Measurements from ENCODE around the gene RNF13.
A peak's percentile ranks its signal among the peaks of the same experiment; 100 is the strongest.
"Not testable (repeated sequence)": the region's sequence is repeated elsewhere in the genome, so short reads cannot be mapped to it uniquely, and the experiment has no call there.

RNF13 gene

GRCh38 chr3:149901770-149902169 is 88.8 kb downstream of the RNF13 start:
- DNase-seq, result no peak

- no peak for DNase-seq
Observed at GRCh38 chr3:149902498-149903139, 89.6 kb downstream of the RNF13 start.

- DNase-seq, result no peak
Observed at GRCh38 chr3:149906036-149906435, 93.0 kb downstream of the RNF13 start.

- no peak for DNase-seq
Observed at GRCh38 chr3:149908424-149908957, 95.5 kb downstream of the RNF13 start.

- DNase-seq, result no peak
Observed at GRCh38 chr3:149909923-149910322, 96.9 kb downstream of the RNF13 start.

GRCh38 chr3:149917124-149917667 is 104.2 kb downstream of the RNF13 start:
- DNase-seq, result no peak

GRCh38 chr3:149919509-149919908 is 106.5 kb downstream of the RNF13 start:
- no peak for DNase-seq

GRCh38 chr3:149920119-149920518 is 107.1 kb downstream of the RNF13 start:
- no peak for DNase-seq

GRCh38 chr3:149933008-149933407 is 120.0 kb downstream of the RNF13 start:
- DNase-seq, result no peak

GRCh38 chr3:149933858-149934257 is 120.8 kb downstream of the RNF13 start:
- DNase-seq, result no peak

- no peak for DNase-seq
Observed at GRCh38 chr3:149934524-149934923, 121.5 kb downstream of the RNF13 start.

GRCh38 chr3:149936812-149937230 is 123.8 kb downstream of the RNF13 start:
- DNase-seq, result peak; percentile 29 to 46

- not testable (repeated sequence) for DNase-seq
Observed at GRCh38 chr3:149938392-149939055, 125.5 kb downstream of the RNF13 start.

GRCh38 chr3:149941186-149941585 is 128.2 kb downstream of the RNF13 start:
- no peak for DNase-seq

- no peak for DNase-seq
Observed at GRCh38 chr3:149941946-149942345, 128.9 kb downstream of the RNF13 start.

GRCh38 chr3:149942409-149942808 is 129.4 kb downstream of the RNF13 start:
- no peak for DNase-seq

- not testable (repeated sequence) for DNase-seq
Observed at GRCh38 chr3:149943966-149944365, 131.0 kb downstream of the RNF13 start.

GRCh38 chr3:149947231-149947630 is 134.2 kb downstream of the RNF13 start:
- no peak for DNase-seq

- DNase-seq, result no peak
Observed at GRCh38 chr3:149949181-149949580, 136.2 kb downstream of the RNF13 start.

GRCh38 chr3:149954812-149955211 is 141.8 kb downstream of the RNF13 start:
- no peak for DNase-seq

- no peak for DNase-seq
Observed at GRCh38 chr3:149955449-149955848, 142.4 kb downstream of the RNF13 start.

GRCh38 chr3:149957361-149958125 is 144.5 kb downstream of the RNF13 start:
- no peak for DNase-seq

GRCh38 chr3:149958171-149958796 is 145.3 kb downstream of the RNF13 start:
- DNase-seq, result no peak

All from activated CD4-positive, alpha-beta T cell treated with anti-CD3 and anti-CD28 coated beads, Interleukin-2, amount 50 U/mL, for 48 hours (primary cell).